SHP77 treated with DMSO at 0.1 percent for 48 hours (cell line): Measurements from ENCODE around the gene DECR2.
"Not testable (repeated sequence)": the region's sequence is repeated elsewhere in the genome, so short reads cannot be mapped to it uniquely, and the experiment has no call there.

ENCODE experiments used
- DNase-seq: peaks from one replicate; lab custom pipeline; 2025; lab: John Stamatoyannopoulos, UW

The DECR2 gene

GRCh38 chr16:379183-379960 is 22.3 kb upstream of the DECR2 start:
- no peak for DNase-seq

- no peak for DNase-seq
These were observed 21.5 kb upstream of the DECR2 start for GRCh38 chr16:379961-380761.

GRCh38 chr16:380762-381011 is 21.0 kb upstream of the DECR2 start:
- no peak for DNase-seq

- no peak for DNase-seq
These were observed 20.5 kb upstream of the DECR2 start for GRCh38 chr16:381012-381788.

GRCh38 chr16:381789-382717 is 19.6 kb upstream of the DECR2 start, which contains the start of gene PGAP6:
PGAP6 (minus strand) TSS chr16:381978; CDS start chr16:381821, 157 bp downstream.
- no peak for DNase-seq

GRCh38 chr16:383326-384051 is 18.2 kb upstream of the DECR2 start:
- no peak for DNase-seq

GRCh38 chr16:386641-387156 is 15.0 kb upstream of the DECR2 start:
- DNase-seq = no peak

GRCh38 chr16:387761-388666 is 13.7 kb upstream of the DECR2 start:
- DNase-seq = not testable (repeated sequence)

- DNase-seq = no peak
These were observed 12.3 kb upstream of the DECR2 start for GRCh38 chr16:389352-389751.

GRCh38 chr16:391885-392335 is 9.8 kb upstream of the DECR2 start:
- DNase-seq = peak; percentile 42

- no peak for DNase-seq
These were observed 9.1 kb upstream of the DECR2 start for GRCh38 chr16:392450-393030.

GRCh38 chr16:396199-396598 is 5.5 kb upstream of the DECR2 start:
- no peak for DNase-seq

GRCh38 chr16:396605-397004 is 5.1 kb upstream of the DECR2 start:
- DNase-seq = no peak

- no peak for DNase-seq
These were observed 4.5 kb upstream of the DECR2 start, which contains the start of gene NME4 for GRCh38 chr16:397135-397661. NME4 (plus strand) TSS chr16:397199; CDS start chr16:397223, 24 bp downstream.

- DNase-seq = no peak
These were observed 3.9 kb upstream of the DECR2 start for GRCh38 chr16:397736-398332.

- DNase-seq = no peak
These were observed 2.9 kb upstream of the DECR2 start for GRCh38 chr16:398561-399339.

GRCh38 chr16:399340-400019 is 2.2 kb upstream of the DECR2 start:
- DNase-seq = no peak
